Measurements from ENCODE around the gene HOXC11.

The HOXC11 gene

GRCh38 chr12:53944907-53945847, 27.7 kb upstream of the HOXC11 start:
- peaks cover 100% of the 10 kb centered on the region for H3K27me3 ChIP-seq (ENCODE audit: insufficient read depth, low read length)
- no peak overlapping the region for H3K9ac ChIP-seq (ENCODE audit: low read depth, low read length)
- no peak overlapping the region for H3K4me3 ChIP-seq (ENCODE audit: low read length)
- 35% methylated on average over 49 of the region's 51 CpGs for WGBS
- H3K4me1 ChIP-seq (ENCODE audit: insufficient read depth, low read length) = no peaks in the 10 kb centered on the region
- no peaks in the 10 kb centered on the region for H3K9me3 ChIP-seq (ENCODE audit: insufficient read depth, low read depth, low read length)
- no peak overlapping the region for H3K27ac ChIP-seq (ENCODE audit: low read depth, low read length)
- no peaks in the 10 kb centered on the region for H3K36me3 ChIP-seq (ENCODE audit: insufficient read depth, low read length)

DNA sequence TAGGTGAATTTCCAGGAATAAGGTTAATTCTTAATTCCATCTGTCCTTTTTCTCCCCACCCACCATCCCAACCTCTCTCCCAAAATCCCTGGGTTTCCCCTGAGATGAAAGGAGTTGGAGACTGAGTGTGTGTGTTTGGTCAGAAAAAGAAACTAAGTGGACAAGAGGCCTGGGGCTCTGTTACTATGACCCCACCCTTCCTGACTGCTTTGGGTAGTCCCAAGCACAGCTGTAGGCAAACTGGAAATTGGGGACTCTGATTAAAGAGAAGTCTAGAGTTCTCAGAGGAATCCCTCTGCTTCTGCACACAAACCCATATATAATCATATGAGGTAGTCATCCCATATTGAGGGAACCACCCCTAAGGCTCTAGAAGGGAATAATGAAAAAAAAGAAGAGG, 25.2 kb upstream of the HOXC11 start:
- H3K4me1 ChIP-seq (ENCODE audit: insufficient read depth, low read length) = no peaks in the 10 kb centered on the region
- H3K27ac ChIP-seq (ENCODE audit: low read depth, low read length) = no peak overlapping the region
- H3K27me3 ChIP-seq (ENCODE audit: insufficient read depth, low read length) = peaks cover 100% of the 10 kb centered on the region
- H3K4me3 ChIP-seq (ENCODE audit: low read length) = no peak overlapping the region
- no peak overlapping the region for H3K9ac ChIP-seq (ENCODE audit: low read depth, low read length)
- no peaks in the 10 kb centered on the region; the same call in 1 of the 2 replicates for H3K9me3 ChIP-seq (ENCODE audit: insufficient read depth, low read depth, low read length)
- no peaks in the 10 kb centered on the region for H3K36me3 ChIP-seq (ENCODE audit: insufficient read depth, low read length)

- H3K27me3 ChIP-seq (ENCODE audit: insufficient read depth, low read length) = peaks cover 100% of the 10 kb centered on the region
- H3K27ac ChIP-seq (ENCODE audit: low read depth, low read length) = no peak overlapping the region
- 70% methylated on average over 7 of the region's 9 CpGs for WGBS
- H3K9ac ChIP-seq (ENCODE audit: low read depth, low read length) = no peak overlapping the region
- H3K36me3 ChIP-seq (ENCODE audit: insufficient read depth, low read length) = no peaks in the 10 kb centered on the region
- H3K9me3 ChIP-seq (ENCODE audit: insufficient read depth, low read depth, low read length) = no peaks in the 10 kb centered on the region; the same call in 1 of the 2 replicates
- H3K4me3 ChIP-seq (ENCODE audit: low read length) = no peak overlapping the region
- H3K4me1 ChIP-seq (ENCODE audit: insufficient read depth, low read length) = no peaks in the 10 kb centered on the region
These were observed 24.0 kb upstream of the HOXC11 start for GRCh38 chr12:53948650-53949593.

- H3K9ac ChIP-seq (ENCODE audit: low read depth, low read length) = no peak overlapping the region
- 15% methylated on average over 33 of the region's 34 CpGs for WGBS
- H3K27me3 ChIP-seq (ENCODE audit: insufficient read depth, low read length) = peaks cover 100% of the 10 kb centered on the region
- H3K4me3 ChIP-seq (ENCODE audit: low read length) = no peak overlapping the region
- H3K36me3 ChIP-seq (ENCODE audit: insufficient read depth, low read length) = no peaks in the 10 kb centered on the region
- no peak overlapping the region for H3K27ac ChIP-seq (ENCODE audit: low read depth, low read length)
- no peaks in the 10 kb centered on the region for H3K4me1 ChIP-seq (ENCODE audit: insufficient read depth, low read length)
- H3K9me3 ChIP-seq (ENCODE audit: insufficient read depth, low read depth, low read length) = no peaks in the 10 kb centered on the region; the same call in 1 of the 2 replicates
These were observed 23.1 kb upstream of the HOXC11 start for GRCh38 chr12:53949631-53950436.

DNA sequence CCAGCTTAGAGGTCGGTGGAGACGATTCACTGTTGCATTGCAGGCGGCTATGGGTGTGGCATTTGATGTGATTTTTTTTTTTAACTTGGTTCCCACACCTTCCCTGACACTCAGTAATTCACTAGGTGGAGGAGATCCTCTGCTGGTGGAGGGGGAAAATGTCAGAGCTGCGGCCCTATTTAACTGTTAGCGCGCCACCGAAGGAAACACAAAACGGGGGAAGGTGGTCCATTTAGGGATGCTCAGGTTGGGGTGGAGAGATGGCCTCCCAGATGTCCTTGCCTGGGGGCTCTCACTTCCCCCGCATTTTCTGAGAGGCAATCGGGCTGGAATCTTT, 22.5 kb upstream of the HOXC11 start:
- no peaks in the 10 kb centered on the region for H3K36me3 ChIP-seq (ENCODE audit: insufficient read depth, low read length)
- peaks cover 100% of the 10 kb centered on the region for H3K27me3 ChIP-seq (ENCODE audit: insufficient read depth, low read length)
- no peak overlapping the region for H3K27ac ChIP-seq (ENCODE audit: low read depth, low read length)
- 29% methylated on average over 7 of the region's 10 CpGs for WGBS
- H3K4me1 ChIP-seq (ENCODE audit: insufficient read depth, low read length) = no peaks in the 10 kb centered on the region
- H3K4me3 ChIP-seq (ENCODE audit: low read length) = no peak overlapping the region
- no peaks in the 10 kb centered on the region; the same call in 1 of the 2 replicates for H3K9me3 ChIP-seq (ENCODE audit: insufficient read depth, low read depth, low read length)
- H3K9ac ChIP-seq (ENCODE audit: low read depth, low read length) = no peak overlapping the region

- Histone ChIP-seq H3K4me1 (ENCODE audit: insufficient read depth, low read length) (no peaks in the 10 kb centered on the region), H3K27me3 (ENCODE audit: insufficient read depth, low read length) (peaks cover 100% of the 10 kb centered on the region), H3K27ac (ENCODE audit: low read depth, low read length) (no peak overlapping the region), H3K36me3 (ENCODE audit: insufficient read depth, low read length) (no peaks in the 10 kb centered on the region), H3K4me3 (ENCODE audit: low read length) (no peak overlapping the region), H3K9me3 (ENCODE audit: insufficient read depth, low read depth, low read length) (no peaks in the 10 kb centered on the region; the same call in 1 of the 2 replicates), H3K9ac (ENCODE audit: low read depth, low read length) (no peak overlapping the region)
- 15% methylated on average over 34 of the region's 34 CpGs for WGBS
These were observed 21.9 kb upstream of the HOXC11 start for GRCh38 chr12:53950789-53951576.

- H3K27ac ChIP-seq (ENCODE audit: low read depth, low read length) = no peak overlapping the region
- no peak overlapping the region for H3K4me3 ChIP-seq (ENCODE audit: low read length)
- H3K27me3 ChIP-seq (ENCODE audit: insufficient read depth, low read length) = peaks cover 100% of the 10 kb centered on the region
- H3K9me3 ChIP-seq (ENCODE audit: insufficient read depth, low read depth, low read length) = no peaks in the 10 kb centered on the region; the same call in 1 of the 2 replicates
- H3K4me1 ChIP-seq (ENCODE audit: insufficient read depth, low read length) = no peaks in the 10 kb centered on the region
- WGBS = 18% methylated on average over 47 of the region's 47 CpGs
- no peak overlapping the region for H3K9ac ChIP-seq (ENCODE audit: low read depth, low read length)
- no peaks in the 10 kb centered on the region for H3K36me3 ChIP-seq (ENCODE audit: insufficient read depth, low read length)
These were observed 21.2 kb upstream of the HOXC11 start for GRCh38 chr12:53951577-53952334.

DNA sequence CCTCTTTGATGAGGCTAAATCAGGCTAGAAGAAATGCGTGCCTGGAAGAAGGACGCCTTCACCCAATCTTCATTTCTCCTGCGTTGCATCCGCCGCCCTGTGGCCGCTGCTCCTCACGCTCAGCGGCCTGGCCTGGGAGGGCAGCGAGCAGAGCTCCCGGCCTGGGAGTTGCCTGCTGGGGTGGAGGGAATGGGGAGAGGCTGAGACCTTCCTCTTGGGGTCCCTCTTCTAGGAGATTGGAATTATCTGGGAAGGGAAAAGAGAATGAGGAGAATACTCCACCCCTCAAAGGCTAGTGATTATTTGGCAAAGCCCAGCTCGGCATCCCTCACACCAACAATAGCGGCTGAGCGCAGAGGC, 20.6 kb upstream of the HOXC11 start:
- 13% methylated on average over 13 of the region's 13 CpGs for WGBS
- Histone ChIP-seq H3K27me3 (ENCODE audit: insufficient read depth, low read length) (peaks cover 100% of the 10 kb centered on the region), H3K36me3 (ENCODE audit: insufficient read depth, low read length) (no peaks in the 10 kb centered on the region), H3K9me3 (ENCODE audit: insufficient read depth, low read depth, low read length) (no peaks in the 10 kb centered on the region; the same call in 1 of the 2 replicates), H3K9ac (ENCODE audit: low read depth, low read length) (no peak overlapping the region), H3K4me3 (ENCODE audit: low read length) (no peak overlapping the region), H3K27ac (ENCODE audit: low read depth, low read length) (no peak overlapping the region), H3K4me1 (ENCODE audit: insufficient read depth, low read length) (no peaks in the 10 kb centered on the region)

DNA sequence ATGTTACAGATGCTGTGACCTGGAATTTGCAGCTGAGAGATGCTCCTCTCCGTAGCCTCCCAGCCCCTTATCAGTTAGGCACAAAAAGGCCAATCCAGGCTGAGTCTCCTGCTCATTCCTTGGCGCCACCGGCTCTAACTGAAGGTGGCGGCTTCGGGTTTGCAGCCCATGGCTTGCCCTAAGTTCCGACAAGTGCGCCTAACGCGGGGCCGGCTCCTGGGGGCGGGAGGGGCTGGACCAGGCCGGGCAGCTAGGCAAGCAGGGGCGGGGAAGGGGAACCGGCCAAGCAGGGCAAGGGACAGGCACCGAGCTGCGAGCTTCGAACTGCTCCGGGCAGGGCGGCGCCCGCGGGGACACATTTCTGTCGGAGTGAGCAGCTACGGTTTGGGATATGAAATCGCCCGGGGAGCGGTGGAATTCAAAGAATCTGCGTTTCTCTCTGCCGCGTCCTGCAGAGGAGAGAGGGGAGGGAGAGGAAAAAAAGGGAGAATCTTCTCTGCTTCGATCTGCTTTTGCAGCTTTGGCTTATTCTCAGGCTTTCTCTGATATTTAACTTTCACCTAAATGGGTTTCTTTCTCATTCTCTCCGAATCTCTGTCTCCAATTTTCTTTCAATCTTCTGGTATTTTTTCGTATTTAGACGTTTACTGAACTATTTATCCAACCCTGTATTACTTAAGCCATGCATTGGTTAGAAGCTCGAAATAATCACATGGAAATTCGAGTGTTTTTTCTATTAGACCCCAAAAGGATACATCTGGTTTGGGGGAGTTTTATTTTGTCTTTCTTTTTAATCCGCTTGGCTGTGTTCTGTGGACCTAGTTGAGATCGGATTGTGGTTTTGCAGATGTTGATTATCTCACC, 19.8 kb upstream of the HOXC11 start:
- Histone ChIP-seq H3K27me3 (ENCODE audit: insufficient read depth, low read length) (peaks cover 100% of the 10 kb centered on the region), H3K27ac (ENCODE audit: low read depth, low read length) (no peak overlapping the region)

More for the DNA sequence above, 19.8 kb upstream of the HOXC11 start:
- WGBS = 7% methylated on average over 38 of the region's 38 CpGs
- no peaks in the 10 kb centered on the region; the same call in 1 of the 2 replicates for H3K9me3 ChIP-seq (ENCODE audit: insufficient read depth, low read depth, low read length)
- H3K4me3 ChIP-seq (ENCODE audit: low read length) = no peak overlapping the region
- H3K9ac ChIP-seq (ENCODE audit: low read depth, low read length) = no peak overlapping the region
- no peaks in the 10 kb centered on the region for H3K4me1 ChIP-seq (ENCODE audit: insufficient read depth, low read length)
- no peaks in the 10 kb centered on the region for H3K36me3 ChIP-seq (ENCODE audit: insufficient read depth, low read length)

Data from HUES64 (cell line).